AG08395 (cell line): Measurements from ENCODE around the gene PNRC1.
A peak's percentile ranks its signal among the peaks of the same experiment; 100 is the strongest.
"Not testable (repeated sequence)": the region's sequence is repeated elsewhere in the genome, so short reads cannot be mapped to it uniquely, and the experiment has no call there.

Source experiments
- DNase-seq: peaks from one replicate; pipeline ENCODE4 v3.0.0; 2012; ENCODE audit warnings: mixed read lengths, low spot score

The PNRC1 gene

GRCh38 chr6:89110284-89110683 lies 29.7 kb downstream of the PNRC1 start:
- no peak for DNase-seq

DNA sequence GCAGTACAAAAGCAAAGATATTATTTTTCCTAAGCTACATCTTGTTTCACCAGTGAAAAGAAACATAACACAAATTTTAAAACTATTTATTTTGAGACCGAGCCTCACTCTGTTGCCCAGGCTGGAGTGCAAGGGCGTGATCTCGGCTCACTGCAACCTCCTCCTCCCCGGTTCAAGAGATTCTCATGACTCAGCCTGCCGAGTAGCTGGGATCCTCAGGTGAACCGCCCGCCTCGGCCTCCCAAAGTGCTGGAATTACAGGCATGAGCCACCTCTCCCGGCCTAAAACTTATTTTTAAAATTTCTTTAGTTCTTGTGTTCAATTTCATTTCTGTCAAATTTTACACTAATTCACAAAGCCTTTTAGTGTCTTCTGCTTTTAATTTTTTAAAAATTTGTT lies 31.4 kb downstream of the PNRC1 start:
- DNase-seq, result no peak

- DNase-seq, result no peak
Observed at GRCh38 chr6:89116702-89117101, 36.2 kb downstream of the PNRC1 start.

DNA sequence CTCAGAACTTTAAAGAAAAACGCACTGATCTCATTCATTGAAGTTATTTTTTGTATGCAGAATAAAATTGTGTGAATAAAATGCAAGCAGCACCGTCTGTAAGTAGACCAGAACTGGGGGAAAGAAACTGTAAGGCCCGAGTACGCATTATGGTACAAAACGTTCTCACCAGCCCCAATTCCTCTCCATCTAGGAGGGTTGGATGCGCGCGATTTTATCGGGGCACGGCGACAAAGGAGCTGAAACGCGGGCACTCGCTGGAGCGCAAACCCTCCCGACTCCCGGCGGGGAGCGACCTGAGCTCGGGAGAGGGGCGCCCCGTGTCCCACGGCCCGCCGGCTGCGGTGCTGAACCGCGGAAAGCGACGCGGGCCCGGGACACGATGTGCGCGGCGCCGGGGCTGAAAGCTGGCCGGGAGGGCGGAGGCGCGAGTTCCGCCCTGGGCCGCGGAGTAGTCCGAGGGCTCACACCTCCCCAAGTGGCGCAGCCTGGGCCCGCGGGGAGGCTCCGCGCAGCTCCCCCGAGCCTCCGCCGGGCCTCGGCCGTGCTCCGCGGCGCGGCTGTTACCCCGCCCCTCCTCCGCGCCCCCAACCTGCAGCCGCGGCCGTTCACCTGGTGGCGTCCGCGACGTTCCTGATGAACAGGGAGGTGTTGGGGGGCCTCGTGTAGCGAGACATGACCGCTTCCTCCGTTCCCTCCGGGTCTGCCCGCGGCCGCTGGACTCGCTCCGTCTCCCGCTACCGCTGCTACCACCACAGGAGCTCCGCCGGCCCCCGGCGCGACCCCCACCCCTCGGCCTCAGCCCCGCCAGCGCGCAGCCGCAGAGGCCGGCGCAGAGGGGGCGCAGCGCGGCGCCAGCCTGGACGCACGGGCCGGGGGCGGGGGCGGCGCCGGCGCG lies 36.9 kb downstream of the PNRC1 start, which contains the start of gene SRSF12:
SRSF12 (minus strand) TSS at position 861 of the 898 bp plus-strand sequence; CDS start at position 677, 184 bp downstream.
- DNase-seq, result peak; percentile 65

GRCh38 chr6:89118931-89119330 lies 38.4 kb downstream of the PNRC1 start:
- DNase-seq, result no peak

- no peak for DNase-seq
Observed at GRCh38 chr6:89120371-89120770, 39.8 kb downstream of the PNRC1 start.

- no peak for DNase-seq
Observed at GRCh38 chr6:89121934-89122333, 41.4 kb downstream of the PNRC1 start.

DNA sequence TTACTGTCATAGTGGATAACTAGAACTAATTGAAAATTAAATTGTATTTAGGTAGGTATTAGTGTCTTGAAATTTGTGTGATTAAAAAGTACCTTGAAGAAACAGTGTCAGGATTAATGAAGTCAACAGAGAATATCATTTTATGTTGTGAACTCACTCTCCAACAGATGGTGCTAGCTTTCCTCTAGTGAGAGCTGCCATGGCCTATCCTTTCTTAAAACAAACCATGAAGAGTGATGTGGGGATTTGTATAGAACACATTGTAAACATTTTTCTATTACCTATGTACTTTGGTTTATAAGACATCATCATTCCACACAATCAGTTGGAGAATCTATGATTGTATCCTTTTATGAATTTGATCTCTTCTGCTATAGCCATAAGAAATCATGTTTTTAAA lies 42.1 kb downstream of the PNRC1 start:
- peak; percentile 28 for DNase-seq

DNA sequence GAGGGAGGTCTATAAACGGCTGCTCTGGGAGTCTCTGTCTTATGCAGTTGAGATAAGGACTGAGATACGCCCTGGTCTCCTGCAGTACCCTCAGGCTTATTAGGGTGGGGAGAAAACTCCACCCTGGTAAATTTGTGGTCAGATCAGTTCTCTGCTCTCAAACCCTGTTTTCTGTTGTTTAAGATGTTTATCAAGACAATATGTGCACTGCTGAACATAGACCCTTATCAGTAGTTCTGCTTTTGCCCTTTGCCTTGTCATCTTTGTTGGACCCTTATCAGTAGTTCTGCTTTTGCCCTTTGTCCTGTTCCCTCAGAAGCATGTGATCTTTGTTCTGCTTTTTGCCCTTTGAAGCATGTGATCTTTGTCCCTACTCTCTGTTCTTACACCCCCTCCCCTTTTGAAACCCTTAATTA lies 47.7 kb downstream of the PNRC1 start:
- DNase-seq, result not testable (repeated sequence)

DNA sequence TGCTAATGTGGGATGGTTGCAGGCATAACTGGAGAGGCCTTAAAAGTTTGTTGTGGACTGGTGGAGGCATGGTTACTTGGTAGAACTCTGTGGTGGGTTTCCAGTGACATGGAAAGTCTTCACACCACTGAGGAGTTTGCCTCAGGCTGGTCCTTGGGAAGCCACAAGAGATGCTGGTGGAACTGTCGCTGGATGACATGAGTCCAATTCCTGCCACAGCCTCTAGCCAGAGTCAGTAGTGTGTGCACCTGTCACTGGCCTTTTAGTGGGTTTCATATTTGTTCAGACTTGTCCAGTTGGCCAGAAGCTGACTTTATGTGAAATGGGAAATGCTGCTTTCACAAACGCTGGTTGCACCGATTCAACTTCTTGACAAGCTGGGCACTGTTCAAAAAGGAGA lies 51.0 kb downstream of the PNRC1 start:
- no peak for DNase-seq

DNA sequence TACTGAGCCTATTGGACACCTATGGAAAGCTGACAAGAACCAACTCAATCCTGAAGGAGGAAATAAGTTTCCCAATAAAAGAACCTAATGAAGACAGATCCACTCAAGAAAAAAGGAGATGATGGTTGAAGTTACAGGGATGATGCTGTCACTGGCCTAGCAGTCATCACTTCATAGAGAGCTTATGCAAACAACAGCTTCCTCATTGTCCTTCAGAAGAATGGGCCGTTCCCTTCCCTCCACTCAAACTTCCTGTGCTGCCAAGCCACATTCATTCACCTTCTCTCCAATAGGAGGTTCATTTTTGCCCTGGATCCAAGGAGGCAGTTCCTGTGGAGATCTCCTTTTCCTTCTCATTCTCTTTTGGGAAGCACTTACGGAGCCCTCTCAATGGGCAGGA lies 51.5 kb downstream of the PNRC1 start:
- no peak for DNase-seq

DNA sequence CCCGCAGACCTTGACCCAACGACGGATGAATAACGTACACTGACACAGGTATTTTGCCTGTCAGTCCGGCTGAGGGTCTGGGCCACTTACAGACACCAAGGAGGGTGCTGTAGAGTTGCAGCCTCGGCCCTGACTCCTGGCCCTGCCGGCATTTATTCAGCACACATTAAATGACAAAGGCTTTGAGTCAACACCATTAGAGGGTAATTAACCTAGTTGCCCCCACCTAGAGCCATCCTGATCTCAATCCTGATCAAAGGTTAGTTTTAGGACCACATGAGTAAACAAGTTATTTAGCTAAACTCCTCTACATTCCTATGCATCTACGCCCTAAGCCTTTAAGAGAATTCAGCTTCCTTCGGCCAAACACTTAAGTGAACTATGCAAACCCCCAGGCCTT lies 53.4 kb downstream of the PNRC1 start:
- DNase-seq, result no peak

GRCh38 chr6:89134723-89135122 lies 54.2 kb downstream of the PNRC1 start:
- no peak for DNase-seq
